Dermis blood vessel endothelial cell (primary cell): Measurements from ENCODE around the gene ADIPOR2. TPM values are rescaled to one million over a fixed set of nuclear protein-coding genes. Genes with fewer than 3 reads are reported as not detected.
"Not testable (repeated sequence)": the region's sequence is repeated elsewhere in the genome, so short reads cannot be mapped to it uniquely, and the experiment has no call there.

Experiments used
- DNase-seq: peaks from one replicate; pipeline ENCODE4 v3.0.0; 2010
- total RNA-seq: library from RNA; depleted of rRNA; stranded (reverse); fragments of >200 nt; gene quantifications from 2 replicates; pipeline ENCODE4 v1.2.3, GENCODE V29; 2014

ADIPOR2 gene
- total RNA-seq, 1 donor from 2014 or later: 68.6 TPM

GRCh38 chr12:1705774-1706631 lies 15.1 kb downstream of the ADIPOR2 start:
- DNase-seq: no peak

GRCh38 chr12:1706632-1706980 lies 15.7 kb downstream of the ADIPOR2 start:
- DNase-seq: no peak

GRCh38 chr12:1707051-1707450 lies 16.2 kb downstream of the ADIPOR2 start:
- DNase-seq: no peak

GRCh38 chr12:1709968-1710367 lies 19.1 kb downstream of the ADIPOR2 start:
- DNase-seq: not testable (repeated sequence)

GRCh38 chr12:1710870-1711269 lies 20.0 kb downstream of the ADIPOR2 start:
- DNase-seq: not testable (repeated sequence)

GRCh38 chr12:1711536-1712211 lies 20.8 kb downstream of the ADIPOR2 start:
- DNase-seq: not testable (repeated sequence)

- not testable (repeated sequence) for DNase-seq
Measured at GRCh38 chr12:1712305-1712704, 21.4 kb downstream of the ADIPOR2 start.

GRCh38 chr12:1712852-1713251 lies 22.0 kb downstream of the ADIPOR2 start:
- DNase-seq: not testable (repeated sequence)

GRCh38 chr12:1713783-1714348 lies 23.0 kb downstream of the ADIPOR2 start:
- DNase-seq: not testable (repeated sequence)

GRCh38 chr12:1715459-1715858 lies 24.6 kb downstream of the ADIPOR2 start:
- DNase-seq: not testable (repeated sequence)

- no peak for DNase-seq
Measured at GRCh38 chr12:1716215-1716862, 25.5 kb downstream of the ADIPOR2 start.

- DNase-seq: no peak
Measured at GRCh38 chr12:1716911-1717310, 26.0 kb downstream of the ADIPOR2 start.

- no peak for DNase-seq
Measured at GRCh38 chr12:1719139-1719538, 28.3 kb downstream of the ADIPOR2 start.

- DNase-seq: no peak
Measured at GRCh38 chr12:1720494-1720893, 29.6 kb downstream of the ADIPOR2 start.

- no peak for DNase-seq
Measured at GRCh38 chr12:1723721-1724120, 32.9 kb downstream of the ADIPOR2 start.

- DNase-seq: no peak
Measured at GRCh38 chr12:1724250-1724649, 33.4 kb downstream of the ADIPOR2 start.

GRCh38 chr12:1726753-1727152 lies 35.9 kb downstream of the ADIPOR2 start:
- DNase-seq: no peak

- no peak for DNase-seq
Measured at GRCh38 chr12:1728824-1729223, 38.0 kb downstream of the ADIPOR2 start.

- no peak for DNase-seq
Measured at GRCh38 chr12:1731019-1731687, 40.3 kb downstream of the ADIPOR2 start.

- not testable (repeated sequence) for DNase-seq
Measured at GRCh38 chr12:1731688-1732078, 40.8 kb downstream of the ADIPOR2 start.

- no peak for DNase-seq
Measured at GRCh38 chr12:1732914-1733313, 42.0 kb downstream of the ADIPOR2 start.

- not testable (repeated sequence) for DNase-seq
Measured at GRCh38 chr12:1733712-1734111, 42.8 kb downstream of the ADIPOR2 start.
